GM18511 (cell line): Measurements from ENCODE around the gene FGB.
A peak's percentile ranks its signal among the peaks of the same experiment; 100 is the strongest.
"Not testable (repeated sequence)": the region's sequence is repeated elsewhere in the genome, so short reads cannot be mapped to it uniquely, and the experiment has no call there.

Source experiments
- ATAC-seq: cut with Tn5 transposase; IDR thresholded peaks from one replicate; pipeline ENCODE4 v1.9.1; 2021; ENCODE audit warnings: mild to moderate bottlenecking, moderate library complexity; ENCODE audit not compliant: unreplicated experiment

FGB gene

DNA sequence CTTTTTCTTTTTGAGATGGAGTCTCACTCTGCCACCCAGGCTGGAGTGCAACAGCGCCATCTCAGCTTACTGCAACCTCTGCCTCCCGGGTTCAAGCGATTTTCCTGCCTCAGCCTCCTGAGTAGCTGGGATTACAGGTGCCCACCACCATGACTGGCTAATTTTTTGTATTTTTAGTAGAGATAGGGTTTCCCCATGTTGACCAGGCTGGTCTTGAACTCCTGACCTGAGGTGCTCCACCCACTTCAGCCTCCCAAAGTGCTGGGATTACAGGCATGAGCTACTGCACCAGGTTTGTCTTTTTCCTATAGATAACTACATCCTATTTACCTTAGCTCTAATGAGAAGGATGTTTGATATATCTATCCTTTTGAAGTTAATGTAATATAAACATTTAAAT, 31.5 kb downstream of the FGB start:
- not testable (repeated sequence) for ATAC-seq

DNA sequence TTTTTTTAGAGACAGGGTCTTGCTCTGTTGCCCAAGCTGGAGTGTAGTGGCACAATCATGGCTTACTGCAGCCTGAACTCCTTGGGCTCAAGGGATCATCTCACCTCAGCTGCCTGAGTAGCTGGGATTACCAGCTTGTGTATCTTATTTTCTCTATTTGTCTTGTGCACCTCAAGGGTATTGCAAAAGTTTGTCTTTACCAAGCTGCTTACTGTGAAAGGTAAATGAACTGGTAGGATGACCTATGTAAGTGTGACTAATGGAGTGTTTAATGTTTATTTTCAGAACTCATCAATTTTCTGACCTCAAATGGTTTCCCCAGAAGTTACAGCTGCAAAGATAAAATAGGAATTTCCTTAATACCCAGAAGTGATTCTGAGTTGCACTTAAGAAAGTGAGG, 33.0 kb downstream of the FGB start:
- ATAC-seq, result no peak

DNA sequence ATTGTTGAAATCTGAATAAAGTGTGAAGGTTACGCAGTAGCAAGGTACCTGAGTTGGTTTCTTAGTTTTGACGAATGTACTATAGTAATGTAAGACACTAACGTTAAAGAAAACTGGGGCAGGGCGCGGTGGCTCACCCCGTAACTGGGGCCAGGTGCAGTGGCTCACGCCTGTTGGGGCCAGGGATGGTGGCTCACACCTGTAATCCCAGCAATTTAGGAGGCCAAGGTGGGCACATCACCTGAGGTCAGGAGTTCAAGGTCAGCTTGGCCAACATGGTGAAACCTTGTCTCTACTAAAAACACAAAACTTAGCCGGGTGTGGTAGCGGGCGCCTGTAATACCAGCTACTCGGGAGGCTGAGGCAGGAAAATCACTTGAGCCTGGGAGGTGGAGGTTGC, 34.5 kb downstream of the FGB start:
- not testable (repeated sequence) for ATAC-seq

DNA sequence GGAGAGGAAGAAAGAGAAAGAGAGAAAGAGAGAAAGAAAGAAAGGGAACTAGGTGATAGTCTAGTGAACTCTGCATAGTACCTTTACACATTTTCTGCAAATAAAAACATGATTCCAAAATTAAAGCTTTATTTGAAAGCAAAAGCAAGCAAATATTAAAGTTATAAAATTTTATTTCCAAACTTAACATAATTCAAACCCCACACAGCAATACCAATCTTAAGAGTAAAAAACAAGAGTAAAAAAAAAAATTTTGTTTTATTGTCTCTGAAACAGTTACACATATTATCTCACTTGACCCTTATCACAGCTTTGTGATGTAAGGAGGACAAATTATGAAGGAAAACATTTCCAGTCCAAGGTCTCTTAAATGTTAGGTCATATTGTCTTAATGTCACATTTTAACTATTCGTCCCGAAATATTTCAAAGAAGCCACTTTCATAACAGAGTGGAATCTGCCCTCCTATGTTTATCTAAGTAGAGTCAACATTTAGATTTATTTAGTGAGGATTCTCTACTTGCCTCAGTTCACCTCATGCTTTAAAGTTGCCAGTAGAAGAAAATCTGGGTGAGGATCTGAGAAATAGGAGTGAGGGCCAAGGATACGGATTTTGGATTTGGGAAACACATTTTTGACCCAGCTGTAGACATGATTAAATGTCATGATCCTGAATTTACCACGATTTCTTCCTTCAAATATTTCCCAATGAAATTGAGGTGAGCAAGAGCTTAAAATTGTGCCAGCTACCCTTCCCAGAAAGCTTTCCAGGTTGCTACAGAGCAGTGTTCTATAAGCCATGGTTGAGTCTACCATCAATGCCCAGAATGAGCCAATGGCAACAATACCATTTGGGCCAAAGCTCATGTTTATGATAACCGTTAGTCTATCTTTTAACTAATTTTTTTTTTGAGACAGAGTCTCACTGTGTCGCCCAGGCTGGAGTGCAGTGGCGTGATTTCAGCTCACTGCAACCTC, 35.3 kb downstream of the FGB start:
- ATAC-seq, result no peak

DNA sequence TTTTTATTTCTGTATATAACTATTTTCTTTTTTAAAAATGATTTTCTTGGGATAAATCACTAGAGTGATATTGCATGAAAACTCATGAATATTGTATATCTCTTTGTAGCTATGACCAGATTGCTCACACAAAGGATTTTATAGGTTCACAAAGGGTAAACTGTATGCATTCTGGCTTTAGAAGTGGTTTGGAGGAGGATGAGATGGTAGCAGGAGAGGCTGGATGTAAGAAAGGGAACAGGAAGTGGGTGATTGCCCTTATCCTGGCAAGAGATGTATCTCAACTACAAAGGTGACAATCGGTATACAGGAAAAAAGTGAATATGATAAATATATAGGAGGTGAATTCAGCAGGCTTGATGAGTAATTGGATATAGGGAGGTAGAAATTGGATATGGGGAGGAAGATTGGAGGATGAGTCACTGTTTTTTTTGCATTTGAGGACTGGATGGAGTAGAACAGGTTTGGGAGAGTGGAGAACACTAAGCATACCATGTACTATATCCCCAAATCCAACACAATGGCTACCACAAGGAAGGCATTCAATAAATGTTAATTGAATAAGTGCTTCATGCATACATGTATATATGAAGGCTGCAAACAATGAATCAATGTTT, 39.7 kb downstream of the FGB start:
- ATAC-seq, result no peak

DNA sequence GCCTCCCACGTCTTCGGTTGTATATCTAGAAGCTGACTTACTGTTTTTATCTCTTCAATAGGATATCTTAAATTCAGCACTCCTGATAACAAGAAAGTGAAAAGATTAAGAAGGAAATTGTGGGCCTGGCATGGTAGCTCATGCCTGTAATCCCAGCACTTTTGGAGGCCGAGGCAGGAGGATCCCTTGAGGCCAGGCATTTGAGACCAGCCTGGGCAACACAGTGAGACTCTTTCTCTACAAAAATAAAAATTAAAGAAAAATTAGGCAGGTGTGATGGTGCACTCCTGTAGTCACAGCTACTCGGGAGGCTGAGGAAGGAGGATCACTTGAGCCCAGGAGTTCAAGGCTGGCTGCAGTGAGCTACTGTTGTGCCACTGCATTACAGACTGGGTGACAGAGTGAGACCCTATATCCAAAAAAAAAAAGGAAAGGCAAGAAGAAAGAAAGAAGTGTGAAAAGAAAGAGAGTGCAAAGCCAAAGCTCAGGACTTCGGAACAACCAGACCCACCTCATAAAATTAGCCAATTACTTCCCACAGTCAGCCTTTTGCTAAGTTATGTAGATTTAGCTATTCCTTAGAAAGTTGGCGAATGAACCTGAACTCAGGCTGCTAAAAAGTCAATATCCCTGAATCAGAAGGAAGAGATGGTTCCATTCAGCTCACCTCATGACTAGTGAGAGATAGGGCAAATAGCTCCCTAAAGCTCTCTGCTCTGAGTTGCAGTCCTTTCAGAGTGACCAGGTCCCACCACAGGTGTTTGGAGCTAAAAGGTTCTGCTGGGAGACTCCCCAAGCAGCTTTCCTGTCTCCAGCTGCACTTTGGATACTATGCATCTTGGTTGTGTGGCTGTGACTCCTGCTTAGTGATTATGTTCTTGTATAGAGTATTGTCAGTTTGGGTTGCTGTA, 40.5 kb downstream of the FGB start:
- ATAC-seq, result no peak

DNA sequence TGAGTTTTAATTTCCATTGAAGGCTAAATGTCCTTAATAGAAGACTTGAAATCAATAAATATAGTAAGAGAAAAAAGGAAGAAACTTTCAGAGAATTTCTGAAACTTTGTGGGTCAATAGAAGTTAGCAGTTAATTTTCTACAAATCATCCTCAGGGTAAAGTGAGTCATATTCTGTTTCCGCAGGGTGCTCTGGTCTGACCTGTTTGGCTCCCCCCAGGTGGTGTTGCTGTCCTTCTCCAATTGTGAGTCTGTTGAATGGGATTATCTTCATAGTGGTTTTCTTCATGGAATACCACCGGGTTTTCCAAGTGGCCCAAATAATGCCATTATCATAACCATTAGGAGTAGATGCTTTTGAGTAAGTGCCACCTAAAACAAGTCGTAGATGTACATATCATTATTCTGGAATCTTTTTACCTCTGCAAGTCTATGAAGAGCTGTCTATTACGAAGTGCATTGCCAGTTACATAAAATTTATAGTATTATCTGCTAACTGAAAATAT, 41.9 kb downstream of the FGB start:
- no peak for ATAC-seq

DNA sequence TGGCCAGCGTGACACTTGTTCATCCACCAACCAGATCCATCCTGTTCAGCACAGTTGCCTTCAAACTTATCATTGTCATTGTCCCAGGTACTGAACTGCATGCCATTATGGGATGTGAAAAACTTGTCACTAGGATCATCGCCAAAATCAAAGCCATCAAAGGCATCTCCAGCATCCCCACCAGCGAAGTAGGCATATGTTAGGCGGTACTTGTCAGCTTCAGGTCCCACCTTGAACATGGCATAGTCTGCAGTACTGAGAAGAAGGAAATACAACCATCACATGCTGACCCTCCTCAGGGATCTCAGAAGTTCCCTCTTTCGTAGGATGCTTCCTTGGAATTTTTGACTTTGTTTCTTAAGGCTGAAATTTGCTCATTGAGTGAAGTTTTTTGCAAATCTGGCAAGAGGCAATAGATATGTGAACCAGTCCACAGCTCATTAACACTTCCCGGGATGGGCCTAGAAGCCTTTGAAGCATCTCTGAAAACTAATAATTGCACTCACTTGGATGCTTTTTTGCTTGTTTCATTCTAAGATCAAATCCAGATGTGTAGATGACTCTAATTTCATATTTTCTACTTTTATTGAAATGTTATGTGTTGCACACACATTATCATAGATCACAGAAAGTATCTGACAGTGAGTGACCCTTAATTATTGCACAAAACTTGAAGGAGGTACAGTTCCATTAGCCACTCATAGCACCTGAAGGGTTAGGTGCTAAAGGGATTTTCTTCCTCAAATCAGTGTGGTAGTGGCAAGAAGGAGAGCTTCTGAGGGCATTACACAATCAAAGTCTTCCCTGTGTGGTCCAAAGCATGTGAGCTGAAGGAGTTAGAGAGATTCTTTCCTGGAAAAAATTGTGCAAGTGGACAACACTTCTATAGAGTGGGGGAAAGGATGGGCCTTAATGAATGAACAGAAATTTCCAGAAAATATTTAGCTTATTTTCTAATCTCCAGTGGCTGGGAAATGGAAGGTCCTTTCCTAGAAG, 44.2 kb downstream of the FGB start:
- ATAC-seq, result no peak

DNA sequence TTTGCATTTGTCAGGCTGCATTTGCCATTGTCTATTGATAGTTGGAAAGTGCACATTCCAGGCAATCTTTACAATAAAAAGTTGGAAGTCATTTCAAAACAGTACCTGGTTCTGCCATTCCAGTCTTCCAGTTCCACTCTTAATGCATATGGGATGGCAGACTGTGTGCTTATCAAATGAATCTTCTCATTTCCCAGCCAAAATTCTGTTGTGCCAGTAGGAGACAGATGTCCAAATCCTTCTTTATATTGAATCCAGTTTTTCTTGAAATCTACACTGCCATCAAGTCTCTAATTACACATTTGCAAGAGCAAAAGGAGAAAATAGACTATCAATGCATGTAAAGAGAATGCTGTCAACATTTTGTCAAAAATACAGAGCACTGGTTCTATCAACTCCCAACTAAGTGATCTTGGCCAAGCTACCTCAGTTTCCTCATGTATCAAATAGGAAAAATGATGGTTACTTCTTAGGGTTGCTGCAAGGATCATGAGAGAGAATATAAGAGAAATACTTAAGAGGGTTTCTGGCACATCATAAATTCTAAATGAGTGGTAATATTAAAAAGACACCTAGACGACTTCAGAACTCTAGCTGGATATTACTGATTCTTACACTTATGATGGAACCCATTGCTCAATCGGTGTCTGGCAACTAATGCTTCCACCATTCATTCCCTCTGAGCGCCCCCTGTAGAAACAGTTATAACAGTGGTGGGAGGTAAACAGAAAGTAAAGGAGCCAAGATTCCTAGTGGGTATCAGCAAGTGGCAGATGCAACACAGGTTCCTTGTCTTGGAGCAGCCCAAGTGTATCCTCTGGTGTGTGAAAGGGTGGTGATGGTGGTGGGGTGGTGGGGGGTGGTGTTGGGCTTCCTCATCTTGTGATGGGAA, 45.8 kb downstream of the FGB start:
- no peak for ATAC-seq

DNA sequence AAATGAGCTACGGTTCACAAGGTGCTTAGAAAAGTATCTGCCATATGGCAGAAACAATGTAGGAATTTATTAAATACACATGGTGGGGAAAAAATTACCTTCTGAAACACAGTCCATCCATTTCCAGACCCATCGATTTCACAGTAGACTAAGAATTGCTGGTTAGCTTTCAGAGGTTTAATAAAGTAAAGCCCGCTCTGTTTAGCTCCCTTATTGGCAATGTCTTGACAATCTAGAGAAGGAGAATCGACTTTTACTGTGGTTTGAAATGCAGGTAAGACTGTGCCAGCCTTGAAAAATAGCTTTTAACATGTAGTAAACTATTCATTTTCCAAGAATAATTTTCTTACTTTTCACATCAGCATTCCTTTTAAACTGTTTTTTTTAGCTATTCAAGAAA, 46.7 kb downstream of the FGB start:
- ATAC-seq, result no peak

DNA sequence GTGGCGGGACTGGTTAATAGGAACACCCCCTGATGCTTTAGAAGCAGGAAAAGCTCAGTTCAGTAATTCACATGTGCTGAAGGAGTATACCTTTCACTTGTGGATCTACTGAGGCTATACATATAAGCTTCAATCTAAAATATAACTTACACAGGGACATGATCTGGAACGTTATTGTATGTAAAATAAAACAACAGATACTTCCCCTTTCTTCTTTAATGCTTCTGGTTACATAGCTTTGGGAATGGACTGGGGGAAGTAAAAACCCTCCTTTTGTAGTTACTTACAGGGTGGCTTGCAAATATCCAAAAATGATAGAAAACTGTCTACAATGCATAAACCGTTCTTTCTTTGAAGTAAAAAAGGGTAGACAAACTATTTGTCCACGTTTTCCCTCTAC, 47.8 kb downstream of the FGB start:
- ATAC-seq, result no peak

DNA sequence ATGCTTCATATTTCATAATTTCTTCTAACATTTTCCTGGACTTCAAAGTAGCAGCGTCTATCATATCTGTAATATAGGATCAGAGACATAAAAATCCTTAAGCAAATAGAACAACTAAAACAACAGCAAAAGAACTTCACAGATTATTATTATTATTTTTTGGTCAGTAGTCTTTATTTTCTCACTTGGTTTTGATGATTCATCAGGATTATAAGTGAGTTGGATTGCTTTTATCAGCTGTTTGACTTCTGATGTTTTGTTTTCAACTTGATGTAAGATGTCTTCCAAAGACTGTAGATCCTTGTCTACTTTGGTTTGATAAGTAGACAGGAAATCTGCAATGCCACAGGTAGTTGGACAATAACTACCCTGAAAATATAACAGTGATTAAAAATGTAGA, 49.0 kb downstream of the FGB start:
- ATAC-seq, result no peak

DNA sequence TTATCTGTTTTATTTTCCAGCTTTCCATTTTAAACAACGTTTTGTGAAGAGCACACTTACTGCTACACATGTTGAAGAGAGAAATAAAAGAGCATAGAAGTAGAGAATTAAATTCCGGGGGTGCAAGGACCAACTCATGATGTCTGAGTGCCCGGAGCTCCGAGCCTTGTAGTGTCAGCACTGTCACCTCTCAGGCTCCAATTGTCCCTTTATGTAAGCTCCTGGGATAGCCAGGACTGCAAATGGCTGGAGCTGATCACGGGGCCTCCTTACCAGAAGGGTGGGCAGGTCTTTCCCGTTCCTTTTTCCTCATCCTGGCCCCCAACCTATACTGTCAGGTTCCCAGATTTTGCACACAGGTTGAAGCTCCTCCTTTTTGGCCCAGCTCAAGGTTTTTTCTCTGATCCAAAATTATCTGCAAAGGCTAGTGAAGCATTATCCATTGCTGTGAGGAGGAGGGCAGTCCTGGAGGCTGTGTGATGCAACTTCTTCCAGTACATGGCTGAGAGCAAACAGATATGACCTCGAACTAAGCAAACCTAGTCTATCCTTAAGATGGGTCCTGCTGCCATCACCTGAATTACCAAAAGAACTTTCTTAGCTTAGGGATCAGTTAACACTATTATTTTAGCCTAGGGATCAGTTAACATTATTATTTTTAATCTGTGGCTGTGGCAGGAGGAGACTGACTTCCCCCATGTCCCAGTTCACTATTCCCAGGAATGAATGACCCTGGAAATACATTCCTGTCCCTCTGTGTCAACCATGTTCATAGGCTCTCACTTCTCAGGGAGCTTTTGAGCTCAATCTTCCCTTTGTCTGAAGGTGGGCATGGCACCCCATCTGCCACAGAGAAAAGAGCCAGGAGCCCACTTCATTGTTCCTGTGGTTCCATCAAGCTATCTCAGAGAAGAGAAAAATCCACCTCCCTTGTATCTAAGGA, 49.9 kb downstream of the FGB start, which contains the start of gene FGG:
TSS of gene FGG (minus strand) at position 185 of the 943 bp plus-strand sequence. CDS start at position 138, 47 bp downstream.
- no peak for ATAC-seq

DNA sequence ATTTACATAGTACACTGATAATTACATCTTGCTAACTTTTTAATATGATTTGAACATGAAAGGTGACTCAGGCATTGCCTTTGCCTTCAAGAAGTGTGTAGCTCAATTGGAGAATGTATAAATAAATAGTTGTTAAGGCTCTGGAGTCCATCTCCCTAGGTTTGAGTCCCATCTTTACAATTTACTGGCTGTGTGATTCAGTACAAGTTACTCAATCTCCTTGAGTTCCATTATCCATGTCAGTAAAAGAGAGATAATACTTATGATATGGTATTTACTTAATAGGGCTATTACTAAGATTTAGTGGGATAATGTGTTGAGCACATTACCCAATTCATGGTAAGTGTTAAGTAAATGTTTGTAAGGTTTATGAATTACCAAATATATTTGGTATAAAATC, 51.5 kb downstream of the FGB start:
- ATAC-seq, result no peak

DNA sequence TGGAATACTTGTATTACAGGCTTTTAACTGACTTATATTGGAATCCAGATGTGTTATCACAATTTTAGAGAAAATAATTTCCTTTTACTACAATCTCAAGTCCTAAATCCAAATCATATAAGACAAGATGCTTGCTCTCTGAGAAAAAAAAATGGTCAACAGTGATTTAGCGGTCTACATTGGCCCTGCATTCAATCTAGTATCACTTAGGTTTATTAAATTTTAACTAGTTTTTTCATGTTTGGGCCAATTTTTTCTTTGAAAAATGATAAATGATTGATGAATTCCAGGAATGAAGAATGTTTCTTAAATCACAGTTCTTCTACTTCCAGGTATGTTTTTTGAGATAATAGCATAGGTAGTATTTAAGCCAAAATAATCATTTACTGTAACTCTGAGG, 52.4 kb downstream of the FGB start:
- no peak for ATAC-seq

DNA sequence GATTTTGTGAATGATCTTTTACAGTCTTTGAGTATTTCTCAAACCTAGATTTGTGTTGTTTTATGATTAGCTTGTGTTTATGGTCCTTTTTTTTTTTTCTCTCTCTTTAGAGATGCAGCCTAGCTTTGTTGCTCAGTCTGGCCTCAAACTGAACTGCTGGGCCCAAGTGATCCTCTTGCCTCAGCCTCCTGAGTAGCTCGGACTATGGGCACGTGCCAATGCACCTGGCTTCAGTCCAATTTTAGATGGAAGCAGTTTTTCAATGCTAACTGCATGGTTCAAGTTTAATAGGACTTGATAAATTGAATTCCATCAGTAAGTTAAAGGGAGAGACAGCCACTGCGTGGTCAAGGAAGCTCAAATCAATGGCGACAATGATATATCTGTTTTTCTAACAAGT, 53.5 kb downstream of the FGB start:
- ATAC-seq, result peak; percentile 14

DNA sequence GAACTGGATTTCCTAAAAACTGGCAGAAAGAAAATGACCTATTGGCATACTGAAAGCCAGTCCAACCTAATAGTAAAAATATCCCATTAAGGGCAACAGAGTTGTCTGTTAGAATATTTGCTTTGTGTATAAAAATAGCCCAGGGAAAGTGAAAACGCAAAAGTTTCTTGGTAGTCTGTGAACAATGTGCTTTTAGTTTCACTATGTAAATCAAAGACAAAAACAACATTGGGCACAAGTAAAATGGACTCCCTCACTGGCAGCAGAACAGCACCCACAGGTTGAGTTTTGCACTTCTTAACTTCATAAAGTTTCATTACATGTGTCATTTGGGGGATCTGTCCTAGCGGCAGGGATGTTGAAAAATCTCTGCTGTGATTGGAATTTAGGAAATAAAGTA, 53.9 kb downstream of the FGB start:
- ATAC-seq, result peak; percentile 95
